Hindlimb muscle (tissue), 1 donor: ENCODE measurements around the gene CISTR. TPM values are rescaled to one million over a fixed set of nuclear protein-coding genes. Genes with fewer than 3 reads are reported as not detected.
"Not testable (repeated sequence)": the region's sequence is repeated elsewhere in the genome, so short reads cannot be mapped to it uniquely, and the experiment has no call there.

Experiments used
- DNase-seq: peaks from one replicate; pipeline ENCODE4 v3.0.0-alpha.2; 2013
- polyA plus RNA-seq: library from polyadenylated mRNA; unstranded; fragments of 120-200 nt; gene quantifications from one replicate; pipeline ENCODE4 v1.2.1, GENCODE V29; 2013; ENCODE audit not compliant: insufficient read length

The CISTR gene
- not detected for polyA plus RNA-seq

- DNase-seq: no peak
Measured at GRCh38 chr12:53751336-53752191, at the start of gene CISTR. Gene CISTR (minus strand): TSS chr12:53751979.

- no peak for DNase-seq
Measured at GRCh38 chr12:53798575-53798974, 46.8 kb upstream of the CISTR start.

DNA sequence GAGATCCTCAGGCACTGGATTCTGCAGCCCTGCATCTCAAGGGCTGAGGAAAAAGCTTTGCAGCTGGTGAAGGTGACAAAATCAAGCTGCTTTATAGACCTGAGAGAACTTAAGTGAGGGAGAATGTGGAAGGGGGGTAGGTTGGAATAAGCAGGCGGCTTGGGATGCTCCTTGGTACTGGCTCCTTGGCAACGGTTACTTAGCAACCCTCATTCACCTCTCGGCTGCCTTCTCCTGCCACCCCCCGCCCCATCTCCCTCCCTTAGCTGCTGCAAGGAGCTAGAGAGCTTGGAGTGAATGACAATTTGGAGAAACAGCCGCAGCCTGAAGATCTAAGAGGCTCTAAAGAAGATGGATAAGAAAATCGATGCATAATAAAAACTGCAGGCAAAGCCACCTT lies 44.1 kb upstream of the CISTR start:
- no peak for DNase-seq

GRCh38 chr12:53793221-53793620 lies 41.4 kb upstream of the CISTR start:
- no peak for DNase-seq

DNA sequence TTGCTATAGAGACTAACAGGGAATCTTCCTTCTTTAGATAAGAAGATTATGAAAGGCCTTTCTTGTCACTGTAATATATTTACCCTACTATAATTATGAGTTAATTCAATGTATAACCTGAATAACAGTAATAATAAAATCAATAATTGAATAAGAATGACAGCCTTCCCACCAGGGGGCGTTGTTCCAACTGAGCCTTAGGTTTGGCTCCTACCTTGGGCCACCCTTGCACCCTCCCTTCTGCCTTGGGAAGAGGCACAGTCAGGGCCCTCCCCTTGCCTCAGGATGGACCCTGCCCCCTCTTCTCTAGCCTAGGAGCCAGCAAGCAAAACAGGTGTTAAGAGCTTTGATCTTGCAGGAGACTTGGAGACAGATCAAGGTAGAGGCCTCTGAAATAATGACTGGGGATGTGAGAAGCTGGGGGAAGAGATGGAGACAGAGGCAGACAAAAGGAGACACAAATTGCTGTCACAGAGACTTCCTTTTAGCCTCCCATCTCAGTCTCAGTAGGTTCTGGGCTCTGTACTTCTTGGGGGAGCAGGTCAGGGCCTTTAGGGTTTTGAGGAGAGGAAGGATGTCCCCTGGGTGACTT lies 40.1 kb upstream of the CISTR start:
- DNase-seq: no peak

GRCh38 chr12:53789570-53789969 lies 37.8 kb upstream of the CISTR start:
- no peak for DNase-seq

GRCh38 chr12:53788892-53789291 lies 37.1 kb upstream of the CISTR start:
- no peak for DNase-seq

DNA sequence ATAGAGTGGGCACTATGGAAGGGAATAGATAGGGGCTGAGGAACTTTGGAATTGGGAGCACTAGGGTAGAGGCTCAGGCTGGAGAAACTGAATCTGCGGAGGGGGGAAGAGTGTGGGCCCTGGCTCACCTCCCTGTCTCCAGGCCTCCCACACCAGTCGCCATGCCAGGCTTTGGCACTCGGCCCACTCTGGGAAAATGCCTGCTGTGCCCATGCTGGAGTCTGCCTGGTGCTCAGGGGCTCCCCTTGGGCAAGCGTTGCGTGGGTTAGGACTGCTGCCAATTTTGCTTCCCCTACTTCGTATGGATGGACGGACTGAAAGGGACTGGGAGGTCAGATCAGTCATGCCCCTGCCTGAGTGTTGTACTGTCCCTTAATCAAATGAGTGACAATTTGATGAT lies 34.6 kb upstream of the CISTR start:
- no peak for DNase-seq

GRCh38 chr12:53785161-53785560 lies 33.4 kb upstream of the CISTR start:
- DNase-seq: no peak

DNA sequence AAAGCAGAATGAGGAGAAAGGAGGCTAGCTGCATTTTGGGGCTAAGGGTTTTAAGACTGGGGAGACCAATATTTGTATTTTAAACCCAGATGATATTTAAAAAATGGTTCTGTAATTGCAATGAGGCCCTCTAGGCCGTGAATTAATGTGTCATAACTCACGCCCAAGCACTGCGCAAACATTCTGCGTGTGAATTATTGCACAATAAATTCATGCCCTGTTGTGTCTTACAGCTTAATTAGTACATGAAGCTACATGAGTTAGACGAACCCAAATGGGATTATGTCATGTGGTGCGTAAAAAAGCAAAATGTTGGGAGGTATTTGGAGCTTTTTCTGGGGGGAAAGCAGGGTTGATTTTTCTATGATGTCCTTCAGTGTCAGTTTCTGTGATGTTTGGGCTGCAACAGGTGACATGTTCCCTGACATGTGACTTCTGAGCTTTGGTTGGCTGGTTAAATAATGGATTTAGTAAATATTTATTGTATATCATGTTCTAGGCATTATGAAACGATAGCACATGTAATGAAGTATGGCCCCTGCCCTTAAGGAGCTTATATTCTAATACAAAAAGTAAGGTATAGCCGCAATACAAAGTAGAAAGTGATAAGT lies 30.4 kb upstream of the CISTR start:
- no peak for DNase-seq

DNA sequence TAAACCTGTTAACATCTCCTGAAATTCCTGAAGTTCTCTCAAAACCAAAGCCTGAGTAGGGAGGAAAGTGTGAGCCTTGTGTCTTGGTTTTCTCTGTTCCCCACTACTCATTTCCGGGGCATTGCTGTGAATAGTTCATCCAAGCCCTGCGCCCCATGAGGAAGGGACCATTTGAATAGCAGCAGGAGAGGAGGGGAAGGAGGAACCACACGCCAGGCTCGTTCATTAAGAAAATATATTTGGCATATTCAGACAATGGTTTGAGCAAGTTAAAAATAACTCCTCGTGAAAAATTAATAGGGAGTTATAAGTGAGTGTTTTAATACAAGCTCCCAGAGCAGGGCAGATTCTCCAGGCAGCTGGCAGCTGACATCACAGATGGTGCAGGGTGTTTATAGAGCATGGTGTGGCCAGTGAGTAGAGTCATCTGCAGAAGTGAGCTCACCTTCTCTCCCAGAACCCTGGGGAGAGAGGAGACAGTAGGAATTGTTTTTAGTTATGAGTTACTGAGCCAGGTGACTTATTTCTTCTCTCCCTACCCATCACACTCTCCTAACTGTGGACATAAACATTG lies 29.5 kb upstream of the CISTR start:
- DNase-seq: no peak

DNA sequence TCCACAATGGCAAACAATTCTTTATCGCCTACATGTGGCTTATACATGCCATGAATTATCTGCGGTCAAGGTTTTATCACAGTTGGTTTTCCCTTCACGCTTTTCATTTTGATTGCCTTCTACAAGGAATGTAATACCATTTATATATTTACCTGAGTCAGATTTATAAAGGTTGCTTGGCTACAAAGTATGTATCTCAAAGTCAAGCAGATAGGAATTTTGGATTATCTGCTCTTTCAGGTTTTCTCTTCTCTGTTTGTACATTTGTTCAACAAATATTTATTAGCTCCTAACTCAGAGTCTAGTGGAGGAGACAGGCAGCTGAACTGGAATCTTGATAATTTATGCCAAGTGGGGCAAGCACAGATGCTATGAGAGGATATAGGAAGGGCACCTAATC lies 28.5 kb upstream of the CISTR start:
- no peak for DNase-seq

- not testable (repeated sequence) for DNase-seq
Measured at GRCh38 chr12:53779679-53780078, 27.9 kb upstream of the CISTR start.

DNA sequence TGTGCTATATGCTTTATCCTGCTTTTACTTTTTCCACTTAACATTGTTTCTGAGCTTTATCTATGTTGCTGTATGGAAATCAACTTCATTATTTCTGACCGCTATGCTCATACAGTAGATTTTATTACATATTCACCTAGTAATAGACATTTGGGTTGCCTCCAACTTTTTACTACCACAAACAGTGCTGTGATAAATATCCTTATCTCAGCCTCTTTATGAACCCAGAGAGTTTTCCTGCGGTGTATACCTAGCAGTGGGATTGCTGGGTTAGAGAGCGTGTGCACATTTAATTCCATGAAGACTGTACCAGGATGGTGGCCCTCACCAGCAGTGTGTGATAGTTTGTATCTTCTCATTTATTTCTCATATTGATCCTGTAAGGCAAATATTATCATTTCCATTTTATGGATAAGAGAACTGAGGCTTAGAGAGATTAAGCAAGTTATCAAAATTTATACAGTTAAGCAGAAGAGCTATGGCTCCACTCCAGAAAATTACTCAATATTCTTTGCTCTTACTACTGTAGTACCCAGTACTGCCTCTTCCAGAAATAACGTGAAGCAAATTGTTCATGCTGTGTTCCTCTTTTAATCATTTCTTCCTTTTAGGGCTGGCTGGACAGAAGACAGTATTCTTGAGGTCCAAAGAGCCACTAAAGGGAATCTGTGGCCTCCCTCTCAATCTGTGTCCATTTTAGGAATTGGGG lies 26.3 kb upstream of the CISTR start:
- DNase-seq: no peak

GRCh38 chr12:53777412-53777811 lies 25.6 kb upstream of the CISTR start:
- DNase-seq: no peak

DNA sequence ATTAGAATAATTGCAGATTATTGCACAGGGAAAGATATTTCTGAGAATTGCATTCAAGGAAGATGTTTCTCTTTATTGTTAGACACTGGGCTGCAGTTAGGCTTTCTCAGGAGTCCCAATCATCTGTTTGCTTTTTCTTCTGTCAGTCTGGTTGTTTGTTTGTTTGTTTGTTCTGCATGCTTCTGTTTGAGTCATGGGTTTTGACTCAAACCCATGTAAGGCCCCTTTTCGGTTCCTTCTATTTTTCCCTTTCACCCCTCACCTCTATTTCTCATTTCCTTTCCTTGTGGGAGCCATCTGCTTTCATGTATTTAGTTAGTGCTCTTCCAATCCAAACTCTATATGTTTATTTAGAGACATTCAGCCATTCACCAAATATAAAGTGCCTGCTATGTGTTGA lies 25.1 kb upstream of the CISTR start:
- DNase-seq: no peak

DNA sequence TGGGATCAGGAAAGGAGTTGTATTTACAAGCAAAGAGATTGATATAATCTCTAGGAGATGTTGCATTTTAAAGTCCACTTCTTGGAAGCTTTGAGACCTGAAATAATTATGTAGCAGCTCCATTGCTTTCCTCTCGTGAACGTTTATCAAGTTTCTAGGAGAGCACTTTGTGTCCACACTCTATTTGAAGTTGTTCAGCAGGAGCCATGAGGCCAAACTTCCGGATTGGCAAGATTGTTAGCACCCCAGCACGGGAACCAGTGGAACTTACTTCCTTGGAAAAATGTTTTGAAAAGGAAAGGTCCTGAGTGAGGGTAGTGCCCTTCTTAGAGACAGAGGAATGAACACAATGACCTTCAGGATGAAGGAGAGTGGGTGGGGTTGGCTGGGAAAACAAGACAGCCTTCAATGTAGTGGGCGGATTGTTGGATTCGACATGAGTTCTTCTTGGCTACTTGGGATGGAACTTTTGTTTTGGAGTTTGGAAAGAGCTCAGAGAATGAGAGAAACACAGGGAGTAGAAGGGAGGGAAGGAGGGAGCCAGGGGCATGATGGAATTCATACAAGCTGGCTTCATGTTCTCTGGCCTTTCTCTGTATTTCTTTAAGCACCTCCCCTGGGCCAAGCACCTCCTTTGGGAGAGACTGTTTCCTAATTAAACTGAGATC lies 23.8 kb upstream of the CISTR start:
- DNase-seq: peak; percentile 78

GRCh38 chr12:53770281-53770680 lies 18.5 kb upstream of the CISTR start:
- DNase-seq: no peak

DNA sequence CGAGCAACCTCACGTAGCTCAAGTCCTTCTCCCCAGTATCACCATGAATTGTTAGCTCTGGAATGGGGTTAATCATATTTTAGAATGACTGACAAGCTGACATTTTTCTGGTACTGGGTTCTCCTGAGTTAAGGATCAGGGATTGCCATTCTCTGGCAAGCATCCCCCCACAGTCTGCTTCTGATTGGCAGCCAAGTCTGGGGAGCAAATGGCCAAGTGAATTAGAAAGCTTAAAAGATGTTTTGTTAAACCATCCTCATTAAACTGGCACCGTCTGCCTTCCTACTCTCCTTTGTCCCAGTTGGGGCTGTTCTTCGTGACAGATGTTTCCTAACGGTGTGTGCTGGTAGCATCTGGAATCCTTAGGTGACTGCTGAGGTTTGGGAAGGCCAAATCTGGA lies 17.2 kb upstream of the CISTR start:
- DNase-seq: no peak

DNA sequence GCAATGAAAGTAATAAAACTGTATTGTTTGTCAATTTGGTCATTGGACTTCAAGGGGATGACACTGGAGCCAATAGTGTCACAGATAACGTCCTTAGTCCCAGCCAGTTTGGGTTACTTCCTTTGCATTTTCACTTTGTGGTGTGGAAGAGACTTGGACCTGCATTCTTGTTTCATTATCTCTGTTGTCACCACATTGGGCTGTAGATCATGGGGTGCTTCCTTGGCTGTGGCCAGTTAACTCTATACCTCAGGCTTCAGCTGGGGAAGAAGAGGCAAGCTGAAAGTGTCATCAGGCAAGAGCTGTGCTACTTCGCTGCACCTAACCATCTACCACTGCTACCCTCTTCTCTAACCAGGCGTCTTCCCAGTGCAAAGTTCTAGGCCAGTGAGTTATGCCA lies 15.1 kb upstream of the CISTR start:
- no peak for DNase-seq

DNA sequence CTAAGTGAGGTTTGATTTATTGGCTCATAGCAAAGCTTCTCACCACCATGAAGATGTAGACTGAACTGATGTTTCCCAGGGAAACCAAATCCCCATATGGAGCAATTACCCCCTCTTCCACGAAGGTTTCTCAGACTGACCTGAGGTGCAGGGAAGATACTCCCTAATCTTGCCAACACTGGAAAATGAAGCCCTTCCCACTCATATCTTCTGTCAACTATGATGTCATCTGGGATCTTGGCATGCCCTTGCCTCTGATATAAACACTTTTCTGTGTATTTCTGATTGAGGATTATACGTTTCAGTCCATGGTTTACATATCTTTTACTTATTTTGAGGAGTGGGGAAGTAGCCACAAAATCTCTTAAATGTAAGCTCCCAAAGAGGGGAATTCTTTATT lies 14.1 kb upstream of the CISTR start:
- no peak for DNase-seq

DNA sequence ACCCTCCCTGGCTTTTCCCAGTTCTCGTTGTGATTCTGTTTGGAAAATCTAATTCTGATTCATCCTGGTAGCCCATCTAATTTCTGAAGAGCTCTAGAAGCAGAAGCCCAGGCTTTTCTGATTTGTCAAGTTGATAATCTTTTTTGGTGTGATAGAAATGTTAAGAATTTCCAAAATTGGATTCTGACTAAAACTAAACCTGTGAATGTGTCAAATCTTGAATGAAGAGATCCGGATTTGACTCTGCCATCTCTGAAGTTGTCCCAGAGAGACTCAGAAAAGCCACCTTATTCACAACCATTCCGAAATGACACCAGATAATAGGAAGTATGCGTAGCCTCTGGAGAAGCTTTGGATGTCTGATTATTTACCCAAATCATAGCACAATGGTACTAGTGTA lies 12.8 kb upstream of the CISTR start:
- no peak for DNase-seq
